ENCODE data around the gene FYN. TPM values are rescaled to one million over a fixed set of nuclear protein-coding genes. Genes with fewer than 3 reads are reported as not detected.

Gene FYN
- polyA plus RNA-seq, 3 donors = 9.5 to 103 (median 56.7) TPM

GRCh38 chr6:111713236-111713635 is 160.0 kb downstream of the FYN start:
- WGBS, 3 donors = 82 to 89% (median 88%) methylated on average over 2 of the region's 2 CpGs
- H3K27ac ChIP-seq (ENCODE audit: low read depth, low read length) = no peak overlapping the region

- 66 to 74% (median 73%) methylated on average over 13 of the region's 13 CpGs for WGBS, 3 donors
- H3K27ac ChIP-seq (ENCODE audit: low read depth, low read length) = no peak overlapping the region
These were observed 161.1 kb downstream of the FYN start for GRCh38 chr6:111711984-111712752.

- WGBS, 3 donors = 53 to 64% (median 59%) methylated on average over 7 of the region's 7 CpGs
- H3K27ac ChIP-seq (ENCODE audit: low read depth, low read length) = no peak overlapping the region
These were observed 161.8 kb downstream of the FYN start for GRCh38 chr6:111711476-111711875.

GRCh38 chr6:111710911-111711310 is 162.3 kb downstream of the FYN start:
- H3K27ac ChIP-seq (ENCODE audit: low read depth, low read length) = no peak overlapping the region
- 38 to 65% (median 58%) methylated on average over 4 of the region's 4 CpGs for WGBS, 3 donors

GRCh38 chr6:111710439-111710838 is 162.8 kb downstream of the FYN start:
- H3K27ac ChIP-seq (ENCODE audit: low read depth, low read length) = no peak overlapping the region
- WGBS, 3 donors = 74 to 89% (median 81%) methylated on average over 2 of the region's 2 CpGs

GRCh38 chr6:111709615-111710398 is 163.4 kb downstream of the FYN start:
- no peak overlapping the region for H3K27ac ChIP-seq (ENCODE audit: low read depth, low read length)

GRCh38 chr6:111709201-111709600 is 164.1 kb downstream of the FYN start:
- no peak overlapping the region for H3K27ac ChIP-seq (ENCODE audit: low read depth, low read length)
- 52 to 82% (median 75%) methylated on average over 3 of the region's 3 CpGs for WGBS, 3 donors

More at GRCh38 chr6:111709615-111710398, 163.4 kb downstream of the FYN start:
- WGBS, 3 donors = 18 to 33% (median 24%) methylated on average over 5 of the region's 5 CpGs

DNA sequence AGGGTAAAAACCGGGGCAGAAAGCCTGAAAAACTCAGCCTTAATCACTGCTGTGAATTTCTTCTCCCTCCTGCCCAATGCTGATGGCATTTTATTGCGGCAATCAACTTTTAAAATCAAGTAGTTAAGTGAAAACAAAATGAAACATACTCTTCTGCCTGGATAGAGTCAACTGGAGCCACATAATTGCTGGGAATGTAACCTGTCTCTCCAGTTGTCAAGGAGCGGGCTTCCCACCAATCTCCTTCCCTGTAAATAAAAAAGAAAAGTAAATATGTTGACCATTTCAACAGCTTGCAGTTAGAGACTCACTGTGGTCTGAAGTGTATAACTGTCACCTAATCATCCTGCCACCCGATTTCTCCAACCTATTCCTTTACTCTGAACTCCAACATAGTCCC is 165.5 kb downstream of the FYN start:
- 70 to 90% (median 78%) methylated on average over 4 of the region's 4 CpGs for WGBS, 3 donors

DNA sequence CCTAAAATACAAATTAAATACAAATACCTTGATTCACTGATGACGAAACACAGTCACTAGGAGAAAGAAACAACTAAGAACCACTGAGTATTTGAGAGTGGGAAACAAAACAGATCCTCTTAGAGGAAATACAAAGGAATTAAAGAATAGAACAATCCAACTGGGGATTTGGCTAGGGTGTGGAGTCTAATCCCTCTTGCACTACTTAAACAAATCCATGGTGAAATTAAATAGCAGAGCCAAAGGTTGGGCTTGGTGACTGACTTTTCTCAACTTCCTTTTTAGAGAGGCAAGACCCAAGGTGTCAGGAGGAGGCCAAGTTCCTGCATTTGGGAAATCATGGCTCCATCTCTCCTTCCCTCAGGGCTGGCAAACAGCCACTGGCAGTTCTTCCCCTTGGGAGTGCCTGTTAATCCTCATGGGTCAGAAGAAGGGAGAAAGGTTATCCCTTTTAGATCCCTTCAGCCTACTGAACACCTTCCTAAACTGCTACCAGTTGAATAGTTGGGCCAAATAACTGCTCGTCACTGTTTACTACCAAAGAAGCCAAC is 166.3 kb downstream of the FYN start:
- WGBS, 3 donors = 88 to 92% (median 88%) methylated on average over 2 of the region's 2 CpGs
- H3K27ac ChIP-seq (ENCODE audit: low read depth, low read length) = no peak overlapping the region

More for the DNA sequence above, 165.5 kb downstream of the FYN start:
- no peak overlapping the region for H3K27ac ChIP-seq (ENCODE audit: low read depth, low read length)

DNA sequence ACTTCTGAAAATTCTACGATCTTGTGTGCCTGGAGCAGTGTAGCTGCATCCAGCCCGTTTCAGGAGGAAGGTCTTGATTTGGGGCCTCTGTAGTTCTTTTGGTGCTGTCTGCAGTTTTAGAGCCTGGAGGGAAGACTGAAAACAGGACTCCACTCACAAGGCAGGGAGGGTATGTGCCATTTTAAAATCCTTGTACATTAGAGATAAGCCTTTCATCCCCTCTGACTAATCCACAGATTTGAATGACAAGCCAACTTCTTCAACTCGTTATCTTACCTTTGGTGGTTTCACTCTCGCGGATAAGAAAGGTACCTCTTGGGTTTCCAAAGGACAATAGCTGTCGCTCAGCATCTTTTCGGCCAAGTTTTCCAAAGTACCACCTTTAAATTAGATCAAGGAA is 169.5 kb downstream of the FYN start:
- 91 to 93% (median 93%) methylated on average over 7 of the region's 7 CpGs for WGBS, 3 donors

DNA sequence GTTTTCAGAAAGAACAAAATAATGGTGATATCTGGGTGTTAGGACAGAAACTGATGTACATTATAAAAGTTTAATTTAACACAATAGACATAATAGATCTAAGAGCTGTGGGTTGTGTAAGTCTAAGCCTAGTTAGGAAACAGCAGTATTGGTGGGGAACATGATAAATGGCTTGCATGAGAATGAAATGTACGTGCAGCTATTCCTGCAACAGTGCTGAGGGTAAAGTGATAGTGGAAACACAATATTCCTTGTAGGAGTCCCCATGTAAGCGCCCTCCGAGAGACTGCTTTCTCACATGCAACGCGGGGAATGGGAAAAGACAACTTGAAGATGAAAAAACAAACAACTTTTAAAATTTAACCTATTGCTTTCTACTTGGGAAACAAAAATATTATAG is 171.0 kb downstream of the FYN start:
- WGBS, 3 donors = 84 to 91% (median 87%) methylated on average over 5 of the region's 5 CpGs
- no peak overlapping the region for H3K27ac ChIP-seq (ENCODE audit: low read depth, low read length)

More for the DNA sequence above, 169.5 kb downstream of the FYN start:
- no peak overlapping the region for H3K27ac ChIP-seq (ENCODE audit: low read depth, low read length)

DNA sequence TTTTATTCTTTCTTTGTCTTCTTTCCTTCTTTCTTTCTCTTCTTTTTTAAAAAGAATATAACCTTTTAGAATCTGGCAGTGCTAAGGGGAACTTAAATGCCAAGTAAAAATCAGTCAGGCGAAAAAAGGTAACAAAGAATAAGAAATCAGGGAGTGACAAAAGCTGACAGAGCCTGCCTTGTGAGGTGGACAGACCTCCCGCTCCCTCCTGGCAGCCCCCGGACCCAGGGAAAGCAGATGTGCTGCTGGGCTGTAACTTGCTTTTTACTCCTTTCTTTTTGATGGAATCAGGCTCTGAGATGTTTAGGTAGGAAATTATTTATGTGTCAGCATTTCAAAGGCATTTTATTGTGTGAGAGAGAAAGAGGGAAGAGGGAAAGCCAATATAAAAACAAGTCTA is 172.1 kb downstream of the FYN start:
- WGBS, 3 donors = 89 to 96% (median 93%) methylated on average over 3 of the region's 3 CpGs
- no peak overlapping the region for H3K27ac ChIP-seq (ENCODE audit: low read depth, low read length)

DNA sequence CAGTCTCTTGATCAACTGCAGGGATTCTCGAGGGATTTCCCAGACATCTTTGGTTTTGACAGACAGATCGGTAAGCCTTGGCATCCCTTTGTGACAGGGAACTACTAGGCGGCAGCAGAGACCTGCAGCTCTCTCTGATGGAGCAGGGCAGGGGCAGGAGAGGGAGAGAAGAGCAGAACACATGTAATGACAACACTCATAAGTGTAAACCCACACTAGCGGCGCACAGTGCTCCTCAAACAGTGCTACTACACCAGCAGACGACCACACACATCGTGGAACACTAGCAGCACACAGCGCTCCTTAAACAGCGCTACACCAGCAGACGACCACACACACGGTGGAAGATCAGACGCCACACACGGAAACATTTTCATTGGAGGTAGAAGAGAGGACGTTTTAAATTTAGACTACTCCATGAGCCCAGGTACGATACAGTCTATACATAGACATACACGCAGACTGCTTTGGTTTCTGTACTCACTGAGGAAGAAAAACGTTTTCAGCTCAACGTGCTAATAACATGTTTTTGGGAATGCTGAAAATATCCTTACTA is 173.0 kb downstream of the FYN start:
- no peak overlapping the region for H3K27ac ChIP-seq (ENCODE audit: low read depth, low read length)
- 91 to 93% (median 91%) methylated on average over 18 of the region's 18 CpGs for WGBS, 3 donors

DNA sequence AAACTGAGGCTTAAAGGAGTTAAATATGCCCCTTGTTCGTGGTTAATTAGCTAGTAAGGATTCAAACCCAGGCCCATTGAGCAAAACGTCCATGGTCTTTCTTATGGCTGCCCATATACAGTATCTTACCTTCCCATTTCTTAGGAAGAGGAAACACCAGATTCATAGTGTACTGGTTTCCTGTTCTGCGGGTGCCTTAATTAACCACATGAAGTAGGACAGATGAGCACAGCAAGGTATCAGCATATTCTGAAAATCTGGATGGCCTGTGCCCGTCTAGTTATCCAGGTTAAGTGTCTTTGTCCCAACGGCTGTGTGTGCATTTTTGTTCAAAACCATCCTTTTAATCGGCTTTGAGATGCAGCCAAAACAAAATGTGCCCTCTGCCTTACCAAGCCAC is 174.1 kb downstream of the FYN start:
- WGBS, 3 donors = 74 to 91% (median 75%) methylated on average over 6 of the region's 6 CpGs
- no peak overlapping the region for H3K27ac ChIP-seq (ENCODE audit: low read depth, low read length)

DNA sequence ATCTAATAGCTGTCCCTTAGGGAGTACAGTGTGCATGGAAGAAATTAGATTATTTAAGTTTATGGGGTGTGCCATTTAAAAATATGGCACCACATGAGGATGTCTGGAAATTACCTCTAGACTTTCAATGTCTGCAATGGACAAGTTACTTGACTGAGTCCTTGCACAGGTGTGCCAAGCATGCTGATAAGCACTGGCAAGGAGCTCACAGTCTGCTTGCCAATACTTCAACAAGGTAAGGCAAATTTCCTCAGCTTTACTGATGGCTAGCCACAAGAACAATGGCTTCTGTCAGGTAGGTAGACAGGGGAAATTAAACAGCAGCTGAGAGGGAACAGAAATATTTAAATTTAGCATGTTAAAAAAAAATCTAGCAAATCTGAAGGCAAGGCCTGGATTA is 176.4 kb downstream of the FYN start:
- H3K27ac ChIP-seq (ENCODE audit: low read depth, low read length) = no peak overlapping the region

- H3K27ac ChIP-seq (ENCODE audit: low read depth, low read length) = no peak overlapping the region
- WGBS, 3 donors = 36 to 82% (median 75%) methylated on average over 17 of the region's 17 CpGs
These were observed 180.7 kb downstream of the FYN start for GRCh38 chr6:111692327-111693164.

DNA sequence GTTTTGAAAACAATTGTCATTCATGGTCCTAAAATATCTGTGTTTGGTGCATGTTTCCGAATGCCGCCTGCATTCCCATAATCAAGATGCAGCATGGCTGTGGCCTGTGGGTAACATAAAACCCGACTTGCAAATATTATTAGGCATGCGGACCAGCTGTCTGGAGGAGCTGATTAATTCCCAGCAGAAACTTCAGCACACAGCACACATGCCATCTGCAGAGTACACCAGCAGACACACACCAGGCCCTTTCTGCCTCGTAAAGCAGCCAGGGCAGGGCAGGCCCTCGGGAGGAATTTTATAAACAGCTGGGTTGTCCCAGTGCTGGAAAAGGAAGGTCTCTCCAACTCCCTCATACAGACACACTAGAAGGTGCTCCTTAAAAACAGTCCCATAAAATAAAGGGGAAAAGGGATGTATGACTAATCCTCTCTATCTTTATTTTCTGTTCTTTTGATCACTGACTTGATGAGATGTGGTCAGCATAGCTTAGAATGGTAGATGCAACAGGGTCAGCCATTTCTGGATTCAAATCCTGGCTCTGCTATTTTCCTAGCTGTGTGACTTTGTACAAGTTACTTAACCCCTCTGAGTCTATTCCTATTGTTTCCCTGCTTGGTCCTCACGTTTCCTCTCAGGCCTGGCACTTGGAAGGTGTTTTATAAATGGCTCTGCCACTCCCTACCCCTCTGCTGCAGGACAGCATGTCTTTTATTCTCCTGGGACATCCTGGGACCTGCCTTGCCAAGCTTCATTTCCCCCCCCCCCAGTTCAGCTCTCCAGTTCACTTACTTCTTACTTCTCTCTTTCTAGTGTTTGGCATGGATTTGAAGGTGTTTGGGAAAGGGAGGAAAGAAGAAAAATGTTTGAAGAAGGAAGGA is 181.7 kb downstream of the FYN start:
- no peak overlapping the region for H3K27ac ChIP-seq (ENCODE audit: low read depth, low read length)
- 66 to 78% (median 74%) methylated on average over 7 of the region's 7 CpGs for WGBS, 3 donors

Measured in adipose tissue (tissue), 3 donors.